Measurements from ENCODE around the gene ZNF782.

DNA sequence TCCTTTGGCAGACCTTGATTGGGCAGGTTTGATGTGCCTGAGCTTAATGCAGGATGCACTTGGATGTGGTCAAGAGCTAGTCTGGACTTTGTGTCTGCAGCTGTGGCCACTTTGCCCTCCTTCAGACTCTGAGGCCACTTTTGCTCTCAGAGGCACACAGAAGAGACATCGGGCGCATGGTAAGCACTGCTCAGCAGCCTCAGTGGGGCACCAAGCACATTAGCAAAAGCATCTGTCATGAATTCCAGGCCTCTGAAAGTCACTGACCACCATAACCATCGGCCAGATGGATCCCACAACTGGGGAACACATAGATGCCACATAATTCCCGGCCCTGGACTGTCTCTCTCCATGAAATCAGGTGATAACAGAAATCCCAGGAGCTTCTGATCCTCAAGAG, 34.3 kb upstream of the ZNF782 start:
- TF ChIP-seq, protein P1, sequence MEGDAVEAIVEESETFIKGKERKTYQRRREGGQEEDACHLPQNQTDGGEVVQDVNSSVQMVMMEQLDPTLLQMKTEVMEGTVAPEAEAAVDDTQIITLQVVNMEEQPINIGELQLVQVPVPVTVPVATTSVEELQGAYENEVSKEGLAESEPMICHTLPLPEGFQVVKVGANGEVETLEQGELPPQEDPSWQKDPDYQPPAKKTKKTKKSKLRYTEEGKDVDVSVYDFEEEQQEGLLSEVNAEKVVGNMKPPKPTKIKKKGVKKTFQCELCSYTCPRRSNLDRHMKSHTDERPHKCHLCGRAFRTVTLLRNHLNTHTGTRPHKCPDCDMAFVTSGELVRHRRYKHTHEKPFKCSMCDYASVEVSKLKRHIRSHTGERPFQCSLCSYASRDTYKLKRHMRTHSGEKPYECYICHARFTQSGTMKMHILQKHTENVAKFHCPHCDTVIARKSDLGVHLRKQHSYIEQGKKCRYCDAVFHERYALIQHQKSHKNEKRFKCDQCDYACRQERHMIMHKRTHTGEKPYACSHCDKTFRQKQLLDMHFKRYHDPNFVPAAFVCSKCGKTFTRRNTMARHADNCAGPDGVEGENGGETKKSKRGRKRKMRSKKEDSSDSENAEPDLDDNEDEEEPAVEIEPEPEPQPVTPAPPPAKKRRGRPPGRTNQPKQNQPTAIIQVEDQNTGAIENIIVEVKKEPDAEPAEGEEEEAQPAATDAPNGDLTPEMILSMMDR (IDR thresholded peaks at IDR 0.05) = no peak
- TF ChIP-seq POLR2A (IDR thresholded peaks at IDR 0.05) = no peak
